ENCODE data around the gene CATSPER3. TPM values are rescaled to one million over a fixed set of nuclear protein-coding genes. Genes with fewer than 3 reads are reported as not detected.

Gene CATSPER3
- total RNA-seq, 1 donor, result 0.36 TPM

GRCh38 chr5:135034963-135035677 lies 67.4 kb downstream of the CATSPER3 start:
- peak; percentile 73 for DNase-seq (ENCODE audit: insufficient read length, low spot score, missing footprints)
- peak overlapping the region; percentile 93 for H3K4me3 ChIP-seq (ENCODE audit: insufficient read depth, low read length)
- peak overlapping the region; percentile 70 for H3K4me2 ChIP-seq (ENCODE audit: insufficient read depth, low read length)
- H3K4me1 ChIP-seq (ENCODE audit: insufficient read depth, low read length), result peaks cover 6% of the 10 kb centered on the region
- no peaks in the 10 kb centered on the region for H3K9me3 ChIP-seq (ENCODE audit: low read depth, low read length)
- H4K20me1 ChIP-seq (ENCODE audit: insufficient read depth, low read length), result no peaks in the 10 kb centered on the region
- no peak overlapping the region for H3K27ac ChIP-seq (ENCODE audit: low read depth, low read length)
- H3K36me3 ChIP-seq (ENCODE audit: insufficient read depth, low read length), result no peaks in the 10 kb centered on the region
- peaks cover 34% of the 10 kb centered on the region for H3K79me2 ChIP-seq (ENCODE audit: insufficient read depth, low read length)
- TF ChIP-seq CTCF (IDR thresholded peaks at IDR 0.05; ENCODE audit: extremely low read depth, low read depth, low read length), result no peak
- peak overlapping the region; percentile 88 for H2AFZ ChIP-seq (ENCODE audit: low read length)
- H3K27me3 ChIP-seq (ENCODE audit: insufficient read depth, low read length), result peaks cover 25% of the 10 kb centered on the region

GRCh38 chr5:135035678-135036030 lies 67.9 kb downstream of the CATSPER3 start:
- no peak overlapping the region for H2AFZ ChIP-seq (ENCODE audit: low read length)
- no peaks in the 10 kb centered on the region for H3K36me3 ChIP-seq (ENCODE audit: insufficient read depth, low read length)
- DNase-seq (ENCODE audit: insufficient read length, low spot score, missing footprints), result no peak
- no peak overlapping the region for H3K4me3 ChIP-seq (ENCODE audit: insufficient read depth, low read length)
- H3K27ac ChIP-seq (ENCODE audit: low read depth, low read length), result no peak overlapping the region
- H3K79me2 ChIP-seq (ENCODE audit: insufficient read depth, low read length), result peaks cover 29% of the 10 kb centered on the region
- no peak for TF ChIP-seq CTCF (IDR thresholded peaks at IDR 0.05; ENCODE audit: extremely low read depth, low read depth, low read length)
- peaks cover 6% of the 10 kb centered on the region for H3K4me1 ChIP-seq (ENCODE audit: insufficient read depth, low read length)
- H3K27me3 ChIP-seq (ENCODE audit: insufficient read depth, low read length), result peaks cover 28% of the 10 kb centered on the region
- H4K20me1 ChIP-seq (ENCODE audit: insufficient read depth, low read length), result no peaks in the 10 kb centered on the region
- H3K4me2 ChIP-seq (ENCODE audit: insufficient read depth, low read length), result no peak overlapping the region
- no peaks in the 10 kb centered on the region for H3K9me3 ChIP-seq (ENCODE audit: low read depth, low read length)

GRCh38 chr5:135036405-135036804 lies 68.7 kb downstream of the CATSPER3 start:
- Histone ChIP-seq H4K20me1 (ENCODE audit: insufficient read depth, low read length) (no peaks in the 10 kb centered on the region), H2AFZ (ENCODE audit: low read length) (no peak overlapping the region), H3K4me2 (ENCODE audit: insufficient read depth, low read length) (no peak overlapping the region), H3K79me2 (ENCODE audit: insufficient read depth, low read length) (peaks cover 21% of the 10 kb centered on the region), H3K27ac (ENCODE audit: low read depth, low read length) (no peak overlapping the region), H3K4me3 (ENCODE audit: insufficient read depth, low read length) (no peak overlapping the region), H3K36me3 (ENCODE audit: insufficient read depth, low read length) (no peaks in the 10 kb centered on the region), H3K4me1 (ENCODE audit: insufficient read depth, low read length) (peaks cover 6% of the 10 kb centered on the region), H3K9me3 (ENCODE audit: low read depth, low read length) (no peaks in the 10 kb centered on the region), H3K27me3 (ENCODE audit: insufficient read depth, low read length) (peaks cover 35% of the 10 kb centered on the region)
- no peak for DNase-seq (ENCODE audit: insufficient read length, low spot score, missing footprints)
- TF ChIP-seq CTCF (IDR thresholded peaks at IDR 0.05; ENCODE audit: extremely low read depth, low read depth, low read length), result no peak

- no peak overlapping the region for H3K4me2 ChIP-seq (ENCODE audit: insufficient read depth, low read length)
- peaks cover 6% of the 10 kb centered on the region for H3K4me1 ChIP-seq (ENCODE audit: insufficient read depth, low read length)
- DNase-seq (ENCODE audit: insufficient read length, low spot score, missing footprints), result peak; percentile 77
- no peaks in the 10 kb centered on the region for H3K9me3 ChIP-seq (ENCODE audit: low read depth, low read length)
- H3K79me2 ChIP-seq (ENCODE audit: insufficient read depth, low read length), result peaks cover 9% of the 10 kb centered on the region
- peaks cover 46% of the 10 kb centered on the region for H3K27me3 ChIP-seq (ENCODE audit: insufficient read depth, low read length)
- no peak overlapping the region for H2AFZ ChIP-seq (ENCODE audit: low read length)
- H3K27ac ChIP-seq (ENCODE audit: low read depth, low read length), result no peak overlapping the region
- H3K36me3 ChIP-seq (ENCODE audit: insufficient read depth, low read length), result no peaks in the 10 kb centered on the region
- H3K4me3 ChIP-seq (ENCODE audit: insufficient read depth, low read length), result no peak overlapping the region
- TF ChIP-seq CTCF (IDR thresholded peaks at IDR 0.05; ENCODE audit: extremely low read depth, low read depth, low read length), result no peak
- no peaks in the 10 kb centered on the region for H4K20me1 ChIP-seq (ENCODE audit: insufficient read depth, low read length)
Measured at GRCh38 chr5:135037519-135038204, 70.0 kb downstream of the CATSPER3 start.
